T1000 (cell line): ENCODE results near the gene APOBEC2.

Experiments
- DNase-seq: peaks from one replicate; lab custom pipeline; 2025; ENCODE audit warnings: mixed read lengths; lab: John Stamatoyannopoulos, UW

The APOBEC2 gene

DNA sequence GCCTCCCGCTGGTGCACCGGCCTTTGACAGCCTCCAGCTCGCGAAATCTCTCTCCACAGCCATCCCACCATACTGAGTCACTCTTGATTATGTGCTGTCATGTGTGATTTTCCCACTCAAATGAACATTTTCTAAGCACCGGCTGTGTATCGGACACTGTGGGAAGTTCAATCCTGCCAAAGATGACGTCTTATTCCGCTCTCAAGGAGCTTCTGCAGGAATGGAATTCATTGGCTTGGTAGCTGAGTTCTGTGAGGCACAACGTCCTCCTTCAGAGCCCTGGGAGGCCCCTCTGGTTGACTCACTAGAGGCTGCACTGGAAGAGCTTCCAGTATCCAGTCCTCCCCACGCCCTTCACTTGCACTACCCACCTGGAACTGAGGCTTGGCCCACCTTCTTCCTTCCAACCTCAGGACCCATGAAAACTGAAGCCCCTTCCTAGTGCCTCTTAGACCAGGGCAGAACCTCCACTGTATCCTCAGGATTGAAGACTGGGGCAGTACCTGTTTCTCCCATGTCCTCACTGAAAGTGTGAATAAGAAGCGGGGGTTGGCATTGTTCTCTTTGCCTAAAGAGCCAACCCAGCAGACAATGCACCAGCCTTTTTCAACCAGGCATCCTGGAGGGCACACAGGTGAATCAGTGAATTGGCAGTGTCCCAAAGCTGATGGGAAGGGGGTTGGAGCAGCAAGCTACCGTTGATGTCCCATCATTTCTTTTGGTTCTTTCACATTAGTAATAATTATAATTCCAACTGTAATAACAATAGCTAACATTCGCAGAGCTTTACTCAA lies 15.7 kb upstream of the APOBEC2 start:
- DNase-seq: no peak

DNA sequence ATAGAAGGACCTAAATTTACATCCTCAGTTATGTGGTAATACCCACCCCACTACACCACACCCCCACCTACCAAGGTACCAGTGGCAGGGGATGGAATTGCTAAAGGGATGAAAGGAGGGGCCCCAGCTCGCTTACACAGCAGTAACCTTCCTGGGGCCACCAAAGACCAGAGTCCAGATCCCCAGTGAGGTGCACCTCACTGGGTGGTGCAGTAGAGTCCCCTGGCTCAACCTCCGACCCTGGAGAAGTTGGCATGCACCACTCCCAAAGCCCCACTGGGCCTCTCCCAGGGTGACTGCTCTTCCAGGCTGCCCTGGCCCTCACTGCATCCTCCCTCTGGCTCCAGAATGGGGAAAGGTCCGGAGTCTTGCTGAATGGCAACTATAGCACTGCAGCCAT lies 14.8 kb upstream of the APOBEC2 start:
- DNase-seq: no peak

DNA sequence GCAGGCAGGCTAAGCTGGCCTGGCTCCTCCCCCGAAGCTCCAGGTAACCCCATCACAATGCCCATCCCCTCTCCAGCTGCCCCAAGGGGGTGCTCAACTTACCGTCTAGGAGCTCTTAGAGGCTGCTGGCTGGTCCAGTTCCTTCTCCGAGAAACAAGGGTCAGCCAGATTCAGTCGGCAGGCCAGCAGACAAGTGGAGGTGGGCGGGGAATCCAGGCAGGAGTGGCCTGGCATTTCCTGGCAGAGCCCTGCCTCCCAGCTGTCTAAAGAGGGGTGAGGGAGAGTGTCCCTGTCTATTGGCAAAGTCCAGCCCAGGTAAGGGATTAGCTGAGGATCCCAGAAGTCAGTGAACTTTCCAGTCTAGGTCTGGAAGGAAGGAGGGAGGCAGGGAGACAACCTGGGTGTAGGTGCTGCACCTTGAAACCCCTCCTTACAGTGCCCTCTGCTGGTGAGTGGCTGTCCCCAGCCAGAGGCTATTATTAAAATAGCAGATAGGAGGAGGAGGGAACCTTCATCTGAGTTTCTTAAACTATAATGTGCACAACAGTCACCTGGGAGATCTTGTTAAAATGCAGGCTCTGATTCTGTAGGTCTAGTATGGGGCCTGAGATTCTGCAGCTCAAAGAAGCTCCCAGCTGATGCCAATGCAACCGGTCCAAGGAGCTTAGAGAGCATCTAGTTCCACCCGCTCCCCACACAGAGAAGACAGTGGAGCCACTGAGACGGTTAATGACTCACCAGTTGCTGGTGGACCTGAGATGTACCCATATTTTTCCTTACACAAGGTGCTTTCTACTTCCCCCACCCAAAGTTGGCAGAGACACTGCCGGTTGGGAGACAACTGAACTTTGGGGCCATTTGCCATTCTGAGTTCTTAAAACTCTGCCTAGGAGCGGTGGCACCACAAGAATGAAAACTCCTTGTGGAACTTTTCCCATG lies 13.7 kb upstream of the APOBEC2 start, which contains the start of gene UNC5CL:
Gene UNC5CL, minus strand, starts transcription at position 162 of the 939 bp plus-strand sequence. CDS start 4,147 bp downstream, outside the sequence.
- no peak for DNase-seq

DNA sequence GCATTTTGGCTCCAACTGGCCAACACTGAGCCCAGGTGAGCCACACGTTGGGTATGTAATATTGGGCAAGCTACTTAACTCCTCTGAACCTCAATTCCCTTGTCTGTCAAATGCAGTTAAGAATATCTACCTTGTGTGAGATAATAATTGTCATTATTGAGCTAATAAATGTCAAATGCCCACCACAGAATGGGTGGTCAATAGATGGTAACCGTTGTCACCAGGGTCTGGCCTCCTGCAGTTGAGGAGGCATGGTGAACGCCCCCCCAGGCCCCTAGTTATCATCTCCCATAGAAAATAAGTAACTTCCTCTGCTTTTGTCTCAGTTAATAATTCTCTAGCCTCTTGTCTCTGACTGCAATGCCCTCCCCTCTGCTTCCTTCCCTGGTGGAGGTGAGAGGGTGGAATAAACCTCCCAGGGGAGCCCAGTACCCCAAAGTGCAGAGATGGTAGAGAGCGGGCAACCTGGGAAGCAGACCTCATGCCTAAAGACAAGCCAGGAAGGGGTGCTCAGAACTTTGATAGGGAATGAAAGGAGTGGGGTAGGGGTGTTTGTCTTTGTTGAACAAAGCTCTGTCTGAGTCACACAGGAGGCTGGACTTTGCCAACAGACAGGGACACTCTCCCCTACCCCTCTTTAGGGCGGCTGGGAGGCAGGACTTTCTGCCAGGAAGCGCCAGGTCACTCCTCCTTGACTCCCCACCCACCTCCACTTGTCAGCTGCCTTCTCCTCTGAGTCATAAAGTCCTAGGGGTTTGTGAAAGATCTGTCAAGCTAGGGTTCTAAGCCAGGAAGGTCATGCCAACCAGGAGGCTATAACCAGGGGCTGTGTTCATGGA lies 12.7 kb upstream of the APOBEC2 start:
- no peak for DNase-seq

DNA sequence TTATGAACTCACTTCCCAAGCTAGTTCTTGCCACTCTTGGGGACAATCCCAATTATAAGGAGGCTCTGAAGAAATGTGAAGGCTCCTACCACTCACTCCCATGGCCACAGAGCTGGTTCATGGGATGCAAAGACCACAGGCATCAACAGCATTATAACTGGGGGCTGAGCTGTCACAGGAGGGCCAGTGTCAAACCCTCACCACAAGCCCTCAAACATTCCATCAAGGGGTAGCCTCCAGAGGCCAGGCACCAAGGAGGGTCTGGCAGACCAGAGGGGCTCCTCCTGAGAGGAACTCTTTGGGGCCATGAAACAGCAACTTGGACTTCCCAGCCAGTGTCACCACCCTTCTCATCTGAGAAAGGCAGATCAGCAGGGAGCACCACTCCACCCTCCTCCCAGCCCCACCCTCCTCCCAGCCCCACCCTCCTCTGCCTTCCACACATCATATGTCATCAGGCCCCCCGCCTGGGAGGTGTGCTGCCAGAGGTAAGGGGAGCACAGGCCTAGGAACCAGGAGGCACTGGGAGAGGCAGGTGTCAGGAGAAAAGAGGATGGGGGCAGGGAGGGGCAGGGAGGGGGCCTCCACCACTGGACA lies 12.0 kb upstream of the APOBEC2 start:
- no peak for DNase-seq

DNA sequence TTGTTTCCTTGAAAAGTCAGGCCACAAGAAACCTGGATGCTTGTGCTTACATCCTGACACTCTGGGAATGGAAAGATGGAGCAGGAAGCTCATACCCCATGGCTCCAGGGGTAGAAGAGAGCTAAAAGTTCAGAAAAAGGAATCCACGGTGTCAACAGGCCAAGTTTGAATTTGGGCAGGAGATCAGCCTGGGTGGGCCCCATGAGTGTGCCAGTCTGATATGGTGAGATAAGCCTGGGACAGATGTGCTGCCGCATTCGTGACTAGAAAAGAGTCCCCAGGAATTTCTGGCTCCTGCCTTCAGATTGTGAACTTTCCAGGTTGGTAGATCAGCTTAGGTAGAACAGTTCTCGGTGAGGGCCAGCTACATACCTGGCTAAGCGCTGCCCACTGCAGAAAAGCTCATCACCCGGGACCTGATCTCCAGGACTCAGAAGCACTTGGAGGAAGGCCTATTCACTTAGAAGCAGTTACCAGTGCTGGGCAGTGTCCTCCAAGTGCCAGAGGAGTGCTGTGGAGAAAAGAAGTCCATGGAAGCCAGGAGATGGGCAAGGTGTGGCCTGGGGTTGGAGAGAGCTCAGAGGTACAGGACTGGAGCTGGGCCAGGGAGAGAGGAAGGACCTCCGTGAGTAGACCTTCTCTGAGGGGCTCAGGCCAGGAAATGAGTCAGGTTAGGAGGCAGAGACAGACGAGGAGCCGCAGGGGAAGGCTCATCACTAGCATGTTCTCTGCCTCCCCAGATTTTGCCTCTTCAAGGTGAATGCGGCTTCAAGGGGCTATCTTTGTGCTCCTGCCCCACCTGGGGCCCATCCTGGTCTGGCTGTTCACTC lies 10.6 kb upstream of the APOBEC2 start, which contains the start of gene TSPO2:
Gene TSPO2, plus strand, starts transcription at position 242 of the 830 bp plus-strand sequence. Its CDS starts 519 bp downstream, at position 761.
- DNase-seq: no peak

DNA sequence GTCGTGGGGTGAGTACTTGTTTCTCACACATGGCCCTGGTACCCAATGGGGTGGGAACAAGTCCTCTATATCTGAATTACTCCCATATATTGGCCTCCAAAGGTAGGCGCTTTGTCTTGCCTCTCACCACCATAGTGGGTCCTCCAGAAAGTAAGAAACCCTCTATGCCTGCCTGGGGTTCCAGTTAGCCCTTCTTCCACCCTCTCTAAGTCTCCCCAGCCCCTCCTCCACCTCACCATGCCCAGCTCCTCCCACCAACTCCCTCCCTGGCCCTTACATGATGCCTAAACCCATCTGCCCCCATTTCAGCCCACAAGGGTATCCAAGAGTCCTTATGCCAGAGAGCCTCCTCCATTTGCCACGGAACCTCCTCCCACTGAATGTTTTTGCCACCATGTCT lies 9.9 kb upstream of the APOBEC2 start:
- no peak for DNase-seq

DNA sequence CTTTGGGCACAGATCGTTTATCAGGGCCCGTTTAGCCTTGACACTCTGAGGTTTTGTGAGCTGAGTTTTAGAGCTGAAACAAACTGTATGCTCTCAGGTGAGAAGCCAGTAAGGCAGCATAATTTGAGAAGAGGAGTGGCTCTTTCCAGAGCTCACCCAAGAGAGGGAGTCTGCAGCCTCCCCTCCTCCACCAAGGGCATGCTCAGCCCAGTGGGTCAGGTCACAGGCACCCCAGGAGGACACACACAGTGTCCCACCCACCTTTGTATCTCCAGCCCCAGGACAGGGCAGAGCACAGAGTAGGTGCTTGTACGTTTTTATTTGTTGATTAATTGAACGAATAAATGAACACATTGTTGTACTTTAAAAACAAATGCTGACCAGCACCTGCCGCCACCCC lies 7.3 kb upstream of the APOBEC2 start:
- no peak for DNase-seq

DNA sequence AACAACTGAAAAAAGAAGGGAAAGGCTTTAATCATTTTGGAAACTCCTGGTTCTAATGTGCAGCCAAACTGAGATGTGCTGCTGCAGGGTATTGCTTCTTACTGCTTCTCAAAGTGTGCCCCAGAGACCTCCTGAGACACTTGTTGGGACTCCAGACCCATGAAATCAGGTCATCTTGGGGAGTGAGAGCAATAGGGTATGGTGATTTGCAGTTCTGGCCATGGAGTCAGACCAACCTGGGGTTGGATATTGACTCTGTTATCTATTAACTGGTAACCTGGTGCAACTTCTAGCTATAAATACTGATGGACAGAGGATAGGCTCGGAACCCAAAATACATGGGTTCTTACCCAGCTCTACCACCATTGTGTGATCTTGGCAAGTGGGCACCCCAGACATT lies 6.9 kb upstream of the APOBEC2 start:
- DNase-seq: no peak

DNA sequence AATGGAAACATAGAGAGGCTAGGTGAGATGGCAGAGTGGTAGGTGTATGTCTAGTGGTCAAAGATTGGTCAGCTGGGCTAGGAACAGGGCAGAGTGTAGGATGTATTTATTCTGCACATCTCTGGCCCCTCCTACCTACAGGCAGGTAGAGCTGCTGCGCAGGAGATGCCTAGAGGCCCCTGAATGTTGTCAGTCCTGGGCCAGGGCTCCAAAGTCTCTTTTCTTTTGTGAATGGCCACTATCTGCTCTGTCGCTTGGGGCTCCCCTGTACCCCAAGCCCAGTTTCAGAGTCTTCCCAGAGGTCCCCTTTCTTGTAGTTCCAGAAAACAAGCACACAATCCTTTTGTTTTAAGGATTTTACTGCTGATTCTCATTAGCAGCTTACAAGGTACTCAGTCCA lies 5.7 kb upstream of the APOBEC2 start:
- no peak for DNase-seq

DNA sequence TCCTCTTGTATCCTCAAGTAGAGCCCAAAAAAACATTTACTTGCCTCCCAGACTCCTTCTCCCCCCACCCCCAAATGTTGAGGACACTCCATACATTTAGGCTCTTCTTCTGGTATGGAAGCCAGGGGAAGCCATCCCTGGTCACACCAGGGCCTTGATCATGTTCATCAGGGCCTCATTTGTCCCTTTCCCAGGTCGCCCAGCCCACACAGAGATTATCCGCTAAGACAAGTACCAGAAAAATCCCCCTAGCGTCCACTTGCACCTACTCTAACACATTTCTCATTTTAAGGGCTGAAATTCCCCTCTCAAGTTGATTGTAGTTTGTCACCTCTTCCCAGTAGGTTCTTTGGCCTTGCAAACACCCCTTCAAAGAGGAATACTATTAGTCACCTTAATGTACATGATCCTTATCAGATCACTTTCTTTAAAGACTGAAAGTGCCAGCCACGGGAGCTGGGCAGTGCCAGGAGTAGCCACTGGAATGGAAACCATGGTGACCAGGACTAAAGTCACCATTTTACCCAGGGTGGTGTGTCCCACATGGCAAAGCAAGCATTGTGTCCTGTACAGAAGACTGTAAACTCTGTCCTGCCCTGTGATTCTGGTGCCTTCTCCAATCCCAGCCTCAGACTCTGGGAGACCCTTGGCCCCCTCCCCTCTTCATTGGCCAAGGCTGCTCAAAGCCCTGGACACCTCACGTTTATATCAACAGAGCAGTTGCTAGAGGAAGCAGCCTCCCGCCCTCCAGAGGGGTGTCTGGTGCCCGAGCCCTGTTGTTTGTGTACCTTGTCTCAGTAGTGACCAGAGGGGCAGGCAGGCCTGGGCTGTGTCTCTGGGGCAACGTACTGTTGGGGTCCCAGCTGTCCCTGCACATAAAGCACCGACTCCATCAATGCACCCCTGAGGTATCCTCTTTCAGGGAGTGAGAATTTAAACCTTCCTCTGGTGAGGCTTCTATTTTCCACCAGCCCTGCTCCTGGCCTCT lies 5.0 kb upstream of the APOBEC2 start:
- no peak for DNase-seq

DNA sequence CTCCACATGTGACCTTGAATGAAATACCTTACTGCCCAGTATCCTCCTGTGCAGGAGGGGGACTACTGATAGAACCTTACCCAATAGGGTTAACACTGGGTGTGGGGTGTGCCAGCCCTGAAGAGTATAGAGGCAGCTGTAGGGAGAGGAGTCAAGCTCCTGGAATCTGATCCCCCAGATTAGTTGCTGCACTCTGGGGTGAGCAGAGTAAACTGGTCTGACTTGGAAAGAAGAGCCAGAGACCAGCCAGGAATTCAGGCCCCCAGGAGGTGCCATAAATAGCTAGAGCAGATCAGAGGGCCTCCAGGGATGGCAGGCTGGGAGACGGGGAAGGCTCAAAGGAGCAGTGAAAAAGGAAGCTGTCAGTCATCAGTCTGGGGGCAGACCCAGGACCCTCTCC lies 3.5 kb upstream of the APOBEC2 start:
- no peak for DNase-seq

DNA sequence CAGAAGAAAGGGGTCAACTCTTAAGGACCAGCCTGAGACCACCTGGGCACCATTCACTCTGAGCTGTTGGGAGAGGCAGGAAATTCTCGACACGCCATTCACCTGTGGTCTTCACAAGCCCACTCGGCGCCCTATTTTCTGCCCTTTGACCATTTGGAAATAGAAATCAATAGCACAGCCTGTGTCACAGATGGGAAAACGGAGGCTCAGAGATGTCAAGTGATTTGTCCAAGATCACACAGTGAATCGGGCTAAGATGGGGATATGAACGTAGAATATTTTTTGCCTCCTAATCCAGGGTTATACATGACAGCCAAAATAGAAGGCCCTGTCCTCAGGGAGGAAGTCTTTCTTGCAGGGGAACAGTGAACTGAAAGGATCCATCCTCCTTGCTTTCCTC lies 3.0 kb upstream of the APOBEC2 start:
- DNase-seq: no peak

DNA sequence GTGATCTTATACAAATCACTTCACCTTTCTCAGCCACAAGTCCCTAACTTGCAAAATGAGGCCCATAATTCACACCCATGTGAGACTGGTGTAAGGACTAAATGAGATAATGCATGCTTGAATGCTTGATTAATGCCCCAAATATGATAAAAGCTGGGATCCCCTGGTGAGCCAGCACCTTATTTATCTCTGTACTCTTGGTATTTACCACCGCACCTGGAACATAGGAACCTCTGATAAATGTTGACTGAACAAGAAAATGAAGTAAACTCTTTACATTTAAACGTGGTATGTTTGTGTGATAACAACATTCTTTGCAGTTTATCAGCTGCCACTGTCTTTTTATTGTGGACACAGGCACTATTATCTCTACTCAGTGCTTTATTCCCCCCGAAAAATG lies 2.5 kb upstream of the APOBEC2 start:
- DNase-seq: no peak

DNA sequence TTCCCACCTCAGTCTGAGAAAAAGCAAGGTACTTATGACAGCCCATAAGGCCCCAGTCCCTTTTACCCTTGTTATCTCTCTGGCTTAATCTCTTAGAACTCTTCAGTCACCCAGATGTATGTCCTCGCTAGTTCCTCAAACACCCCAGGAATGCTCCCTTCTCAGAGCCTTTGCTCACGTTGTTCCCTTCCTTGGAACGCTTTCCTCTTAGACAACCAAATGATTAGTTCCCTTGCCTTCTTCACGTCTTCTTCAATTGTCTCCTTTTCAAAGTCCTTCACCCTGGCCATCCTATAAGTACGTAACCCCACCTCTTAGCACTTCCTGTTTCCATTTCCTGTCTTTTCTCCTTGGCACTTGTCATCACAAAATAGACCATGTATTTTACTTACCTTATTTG lies 1.1 kb upstream of the APOBEC2 start:
- no peak for DNase-seq

DNA sequence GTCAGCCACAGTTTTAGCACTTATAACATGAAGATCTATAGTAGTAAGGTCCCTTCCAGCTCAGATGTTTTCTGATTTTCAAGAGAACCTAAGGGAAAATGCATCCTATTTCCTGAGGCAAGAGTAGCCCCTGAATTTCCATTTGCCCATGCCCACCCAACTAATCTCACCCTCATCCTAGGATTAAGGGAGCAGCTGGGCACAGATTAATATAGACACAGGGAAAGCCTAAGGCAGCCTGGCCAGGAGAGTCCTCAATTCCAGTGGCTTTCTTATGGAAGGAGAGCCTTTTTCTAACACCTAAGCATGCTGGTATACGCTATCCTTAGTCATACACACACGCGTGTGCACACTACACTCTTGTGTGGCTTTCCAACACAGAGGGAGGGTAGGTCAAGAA lies 1.5 kb downstream of the APOBEC2 start:
- no peak for DNase-seq

DNA sequence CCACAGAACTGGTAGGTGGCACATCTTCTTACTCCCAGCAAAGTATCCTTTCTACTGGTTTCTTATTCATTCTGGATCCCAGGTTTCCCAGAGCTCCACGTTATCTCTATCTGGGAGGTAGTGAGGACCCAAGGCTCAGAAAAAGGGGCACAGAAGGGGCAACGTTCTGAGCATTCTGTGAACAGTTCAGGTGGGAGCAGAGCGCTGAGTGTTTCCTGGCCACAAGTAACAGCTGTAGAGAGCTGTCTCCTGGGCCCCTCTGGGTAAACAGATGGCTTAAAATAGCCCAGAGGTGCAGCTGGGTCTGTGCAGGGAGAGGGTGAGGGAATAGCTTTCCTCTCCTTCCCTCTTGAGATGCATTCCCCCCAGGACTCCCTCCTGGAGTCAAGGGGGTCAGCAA lies 2.1 kb downstream of the APOBEC2 start:
- DNase-seq: no peak

DNA sequence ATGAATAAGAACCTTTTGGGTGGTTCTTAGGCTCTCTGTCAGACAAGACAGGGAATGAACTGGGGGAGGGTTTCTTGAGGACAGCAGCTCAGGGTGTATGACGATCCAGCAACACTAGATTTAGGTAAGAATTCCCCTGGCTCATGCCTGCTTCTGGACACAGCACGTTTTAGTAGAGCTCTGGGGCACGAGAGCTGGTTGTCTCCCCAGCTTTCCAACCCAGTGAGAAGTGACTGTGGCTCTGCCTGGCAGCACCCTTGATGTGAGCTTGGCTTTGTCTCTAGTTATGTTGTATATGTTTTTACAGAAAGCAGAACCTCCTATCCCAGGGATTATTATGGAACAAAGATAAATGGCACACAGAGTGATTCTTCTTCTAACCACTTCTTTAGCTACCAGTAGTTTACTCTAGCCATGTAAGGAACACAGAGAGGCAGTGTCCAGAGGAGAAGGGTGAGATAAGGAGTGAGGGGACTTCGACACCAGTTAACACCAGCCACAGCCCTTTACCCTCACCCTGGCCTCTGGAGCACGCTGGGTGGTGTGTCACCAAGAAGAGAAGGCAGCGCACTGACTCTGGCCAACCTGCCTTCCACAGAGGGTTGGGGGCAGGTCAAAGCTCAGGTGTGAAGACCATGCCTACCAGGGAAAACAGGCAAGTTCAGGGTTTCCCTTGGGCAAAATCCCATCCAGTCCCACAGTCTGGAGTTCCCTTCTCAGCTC lies 3.9 kb downstream of the APOBEC2 start:
- DNase-seq: no peak

DNA sequence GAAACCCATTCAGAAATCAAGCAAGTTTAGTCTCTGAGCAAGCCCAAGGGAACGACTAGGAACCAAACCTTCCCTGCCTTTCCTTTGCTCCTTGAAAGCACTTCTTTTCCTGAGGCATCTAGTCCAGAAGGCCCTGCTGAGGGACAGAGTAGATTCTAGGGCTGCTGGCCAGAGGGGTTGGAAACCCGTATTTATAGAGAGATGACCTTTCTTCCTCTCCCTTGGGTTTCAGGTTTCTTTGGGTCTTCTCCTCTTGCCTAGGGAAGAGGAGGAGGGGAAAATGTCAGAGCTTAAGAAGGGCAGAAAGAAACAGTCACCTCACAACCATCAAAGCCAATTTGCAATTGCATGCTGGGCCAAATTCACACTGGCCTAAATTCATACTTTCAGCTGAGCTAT lies 5.8 kb downstream of the APOBEC2 start:
- no peak for DNase-seq
